SK-N-SH treated with all-trans-retinoic acid at 6 μM for 48 hours (cell line): ENCODE results near the gene REEP6.

ENCODE experiments used
- ARNTL ChIP-seq: fragments of 450-650 bp; formaldehyde crosslinking; IDR thresholded peaks from 2 replicates; pipeline ENCODE4 v1.5.0; 2020; ENCODE audit warnings: low read depth, mild to moderate bottlenecking, moderate library complexity, borderline replicate concordance
- BACH2 ChIP-seq: fragments of 250-450 bp; sonication (Bioruptor Pico); IDR thresholded peaks from 2 replicates; pipeline ENCODE4 v1.9.0; 2021; ENCODE audit warnings: mild to moderate bottlenecking, borderline replicate concordance
- CREB5 ChIP-seq: fragments of 250-450 bp; sonication (Bioruptor Pico); IDR thresholded peaks from 2 replicates; pipeline ENCODE4 v1.5.1; 2020; ENCODE audit warnings: low read depth, mild to moderate bottlenecking, moderate library complexity
- GLIS3 ChIP-seq: fragments of 250-450 bp; sonication (Bioruptor Pico); IDR thresholded peaks from 2 replicates; pipeline ENCODE4 v1.5.0; 2020; ENCODE audit warnings: mild to moderate bottlenecking, moderate library complexity
- RARB ChIP-seq: fragments of 250-450 bp; sonication (Bioruptor Pico); IDR thresholded peaks from 2 replicates; pipeline ENCODE4 v1.8.0; 2021; ENCODE audit warnings: mild to moderate bottlenecking, moderate library complexity
- ZFP3 ChIP-seq: fragments of 250-450 bp; sonication (Bioruptor Pico); IDR thresholded peaks from 2 replicates; pipeline ENCODE4 v1.5.0; 2020; ENCODE audit warnings: mild to moderate bottlenecking, moderate library complexity
- ZNF70 ChIP-seq: fragments of 450-650 bp; formaldehyde crosslinking; IDR thresholded peaks from 2 replicates; pipeline ENCODE4 v1.5.0; 2020; ENCODE audit warnings: mild to moderate bottlenecking, moderate library complexity

GRCh38 chr19:1473085-1473851, 17.7 kb upstream of the REEP6 start:
- TF ChIP-seq ARNTL (CRISPR knock-in tag) (no peak), RARB (CRISPR knock-in tag) (no peak), GLIS3 (CRISPR knock-in tag) (no peak), ZNF70 (CRISPR knock-in tag) (no peak), ZFP3 (no peak), CREB5 (CRISPR knock-in tag) (no peak), BACH2 (CRISPR knock-in tag) (no peak)
